ENCODE measurements around the gene RTL10.

RTL10 gene

DNA sequence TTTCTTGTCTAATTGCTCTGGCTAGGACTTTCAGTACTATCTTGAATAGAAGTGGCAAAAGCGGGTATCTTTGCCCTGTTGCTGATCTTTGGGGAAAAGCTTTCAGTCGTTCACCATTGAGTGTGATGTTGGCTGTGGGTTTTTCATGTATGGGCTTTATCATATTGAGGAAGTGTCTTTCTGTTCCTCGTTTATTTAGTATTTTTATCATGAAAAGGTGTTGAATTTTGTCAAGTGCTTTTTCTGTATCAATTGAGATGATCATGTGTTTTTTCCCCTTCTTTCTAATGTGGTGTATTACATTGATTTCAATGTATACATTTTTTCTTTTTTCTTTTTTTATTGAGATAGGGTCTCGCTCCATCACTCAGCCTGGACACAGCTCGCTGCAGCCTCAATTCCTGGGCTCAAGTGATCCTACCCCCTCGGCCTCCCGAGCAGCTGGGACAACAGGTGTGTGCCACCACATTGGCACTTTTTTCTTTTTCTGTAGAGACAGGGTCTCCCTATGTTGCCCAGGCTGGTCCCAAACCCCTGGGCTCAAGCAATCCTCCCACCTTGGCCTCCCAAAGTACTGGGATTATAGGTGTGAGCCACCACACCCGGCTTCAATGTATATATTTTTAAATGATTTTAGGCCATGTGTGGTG, 5.3 kb upstream of the RTL10 start:
- DNase-seq: no peak

GRCh38 chr22:19857382-19857781, 2.7 kb upstream of the RTL10 start:
- DNase-seq: no peak

DNA sequence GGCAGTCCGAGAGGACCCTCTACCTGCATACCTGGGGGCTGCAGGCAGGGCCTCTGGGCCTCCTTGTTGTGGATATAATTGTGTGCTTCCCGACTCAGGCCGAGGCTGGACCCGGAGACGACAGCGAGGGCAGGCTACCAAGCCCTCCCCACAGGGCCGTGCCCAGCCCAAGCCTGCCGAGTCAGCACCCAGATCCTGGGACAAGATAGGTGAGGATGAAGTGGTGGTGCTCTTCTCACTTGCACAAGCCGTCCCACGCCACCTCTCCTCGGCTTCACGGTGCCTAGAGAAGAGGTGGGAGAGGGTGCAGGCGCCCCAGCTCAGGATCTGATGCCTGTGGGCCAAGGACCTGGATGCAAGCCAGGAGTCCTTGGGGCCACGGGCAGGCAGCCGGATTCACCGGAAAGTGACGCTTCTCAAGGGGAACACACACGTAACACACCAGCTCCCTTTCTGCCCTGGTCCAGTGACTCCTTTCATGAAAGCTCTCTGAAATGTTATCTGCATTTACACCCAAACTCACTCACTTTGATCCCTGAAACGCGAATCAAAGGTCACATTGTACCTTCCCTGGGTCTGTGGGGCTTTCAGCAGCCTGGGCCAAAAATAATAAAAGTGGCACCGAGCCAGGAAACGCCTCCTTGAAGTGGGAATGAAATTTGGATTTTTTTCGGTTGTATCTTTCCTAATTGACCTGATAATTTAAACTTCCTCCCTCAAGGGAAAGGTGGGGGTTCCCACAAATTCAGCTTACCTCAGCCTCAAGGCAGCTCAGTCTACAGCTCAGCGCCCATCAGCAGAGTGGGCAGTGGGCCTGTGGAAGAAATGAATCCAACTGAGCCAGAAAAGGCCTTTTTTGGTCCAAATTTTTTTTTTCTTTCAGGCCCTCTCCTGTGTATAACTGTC, 1.1 kb upstream of the RTL10 start:
- peak; percentile 63 for DNase-seq

- peak; percentile 28 for DNase-seq
Observed at GRCh38 chr22:19853879-19854777, 546 bp downstream of the RTL10 start.

DNA sequence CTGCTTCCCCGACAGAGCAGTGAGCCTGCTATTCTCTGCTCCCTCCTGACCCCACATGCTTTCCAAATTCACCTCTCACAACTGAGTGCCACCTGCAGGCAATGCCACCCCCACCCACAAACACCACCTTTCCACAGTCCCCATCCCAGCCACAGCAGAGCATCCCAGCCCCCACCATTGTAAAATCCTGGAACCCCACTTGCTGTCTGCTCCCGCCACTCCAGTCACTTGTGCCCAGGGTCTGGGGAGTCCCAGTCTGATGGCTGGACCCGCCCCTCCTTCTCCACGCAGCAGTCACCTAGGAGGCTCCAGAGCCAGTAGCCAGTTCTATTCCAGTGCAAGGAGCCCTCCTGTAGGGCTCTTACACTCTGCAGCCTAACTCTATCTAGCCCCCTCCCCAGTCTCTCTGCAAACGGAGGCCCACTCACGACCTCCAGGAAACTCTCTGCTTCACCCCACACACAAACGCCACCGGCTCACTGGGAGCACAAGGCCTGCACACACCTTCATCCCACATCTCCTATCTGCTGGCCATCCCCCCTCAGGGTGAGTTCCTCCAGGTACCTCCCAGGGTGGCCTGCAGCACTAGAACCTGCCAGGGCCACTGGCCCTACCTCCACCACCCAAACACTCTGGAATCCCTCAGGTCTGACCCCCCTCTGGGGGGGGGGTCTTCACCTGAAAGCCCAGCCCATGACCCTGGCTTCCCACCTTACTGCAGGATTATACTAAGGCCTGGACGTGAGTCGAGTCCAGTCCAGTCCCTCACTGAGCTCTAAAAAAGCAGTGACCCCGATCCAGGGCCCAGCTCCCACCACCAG, 1.4 kb downstream of the RTL10 start:
- no peak for DNase-seq

DNA sequence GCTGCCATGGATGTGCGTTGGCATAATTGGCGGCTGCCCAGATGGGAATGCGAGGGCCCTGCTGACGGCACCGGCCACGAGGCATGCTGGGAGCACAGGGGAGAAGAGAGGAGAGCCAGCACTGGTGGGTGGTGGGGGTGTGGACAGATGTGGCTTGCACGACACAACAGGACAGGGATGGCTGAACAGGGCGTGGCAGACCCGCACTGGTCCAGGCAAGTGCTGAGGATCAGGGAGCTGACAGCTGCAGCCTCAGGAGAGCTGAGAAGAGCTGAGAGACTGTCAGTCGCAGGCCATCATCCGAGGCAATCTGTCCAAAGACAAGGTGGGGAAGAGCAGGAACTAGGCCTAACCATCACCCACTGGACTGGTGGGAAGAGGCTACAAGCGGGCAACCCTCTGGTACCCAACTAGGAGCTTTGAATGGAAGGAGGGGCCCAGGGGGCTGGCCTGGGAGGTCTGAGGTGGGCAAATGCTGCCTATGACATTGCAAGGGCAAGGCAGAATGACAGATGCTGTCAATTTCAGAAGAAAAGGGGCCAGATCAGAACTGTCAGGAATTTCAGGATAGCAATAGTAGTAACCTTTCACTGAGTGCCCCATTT, 2.4 kb downstream of the RTL10 start:
- no peak for DNase-seq

GRCh38 chr22:19851291-19852176, 3.1 kb downstream of the RTL10 start:
- no peak for DNase-seq

- DNase-seq: no peak
Observed at GRCh38 chr22:19850763-19851109, 3.9 kb downstream of the RTL10 start.

DNA sequence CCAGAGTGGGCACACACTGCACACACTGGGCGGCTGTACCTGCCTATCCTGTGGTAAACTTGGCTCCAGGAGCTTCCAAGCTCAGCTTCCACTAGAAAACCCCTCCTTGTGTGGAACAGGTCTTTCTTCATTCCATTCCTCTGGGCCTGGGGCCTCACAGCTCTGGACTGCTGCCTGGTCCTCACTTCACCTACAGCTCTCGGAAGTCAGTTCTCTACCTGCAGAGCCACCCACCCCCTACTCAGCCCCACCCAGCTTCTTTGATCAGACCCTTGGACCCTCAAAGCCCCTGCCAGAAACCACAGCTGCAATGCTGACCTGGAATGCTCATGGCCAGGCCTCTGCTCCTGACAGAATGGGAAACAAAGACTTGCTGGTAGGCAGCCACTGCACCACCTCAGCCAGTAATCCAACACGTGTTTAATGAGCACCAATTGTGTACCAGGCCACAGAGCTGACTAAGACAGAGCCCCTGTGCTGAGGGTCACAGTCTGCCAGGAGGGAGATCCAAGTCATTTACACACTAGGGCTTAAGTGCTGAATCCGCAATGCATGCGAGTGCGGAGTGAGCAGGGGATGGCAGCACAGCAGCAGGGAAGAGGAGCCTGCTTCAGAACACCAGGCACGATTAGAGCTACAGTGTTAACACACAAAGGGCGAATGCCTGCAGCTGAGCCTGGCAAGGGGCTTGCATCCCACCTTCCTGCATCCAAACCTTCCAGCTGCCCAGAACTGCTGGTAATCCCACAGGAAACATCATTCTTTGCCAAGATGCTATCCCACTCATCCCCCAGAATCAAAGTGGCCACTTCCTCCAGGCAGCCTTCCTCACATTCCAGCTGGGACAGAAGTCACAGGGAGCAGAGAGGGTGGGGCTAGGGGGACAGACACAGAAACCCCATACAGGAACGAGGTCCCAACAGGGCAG, 4.6 kb downstream of the RTL10 start:
- peak; percentile 50 for DNase-seq

DNA sequence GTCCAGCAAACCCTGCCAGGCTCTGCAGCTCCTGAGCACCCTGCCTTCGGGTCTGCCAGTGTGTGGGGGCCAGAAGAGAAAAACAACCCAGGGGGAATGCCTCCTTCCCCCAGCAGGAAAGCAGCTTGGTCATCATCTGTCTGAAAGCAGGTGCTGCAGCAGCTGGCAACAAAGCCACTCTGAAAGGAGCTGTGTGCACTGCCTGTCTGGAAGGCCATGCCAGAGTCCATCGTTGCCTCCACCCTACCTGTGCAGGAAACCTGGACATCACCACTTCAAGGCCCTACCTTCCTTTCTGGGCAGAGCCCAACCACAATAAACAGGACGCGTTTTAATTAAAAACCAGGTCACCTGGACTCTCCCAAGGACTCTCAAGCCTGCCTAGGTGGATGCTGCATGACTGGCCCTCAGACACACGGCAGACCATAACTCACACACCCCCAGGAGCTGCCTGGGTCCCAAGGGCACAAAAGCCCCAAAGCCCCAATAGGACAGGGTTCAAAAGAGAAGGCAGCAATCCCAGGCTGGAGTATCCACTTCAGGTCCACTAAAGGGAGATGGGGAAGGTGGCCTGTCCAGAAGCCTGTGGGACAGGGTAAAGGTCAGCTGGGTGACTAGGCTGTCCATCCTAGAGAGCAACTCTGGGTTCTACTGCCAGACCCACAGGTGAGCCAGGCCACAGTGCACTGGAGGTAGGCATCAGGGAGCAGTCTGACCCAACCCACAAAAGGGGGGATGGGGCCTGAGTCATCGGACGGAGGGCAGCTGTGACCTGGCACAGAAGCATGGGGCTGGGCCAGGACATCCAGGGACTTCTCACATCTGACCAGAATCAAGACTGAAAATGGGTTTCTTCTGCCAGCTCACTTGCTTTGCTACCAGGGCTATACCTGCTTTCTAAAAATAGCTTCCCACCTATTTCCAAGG, 6.1 kb downstream of the RTL10 start:
- no peak for DNase-seq

DNA sequence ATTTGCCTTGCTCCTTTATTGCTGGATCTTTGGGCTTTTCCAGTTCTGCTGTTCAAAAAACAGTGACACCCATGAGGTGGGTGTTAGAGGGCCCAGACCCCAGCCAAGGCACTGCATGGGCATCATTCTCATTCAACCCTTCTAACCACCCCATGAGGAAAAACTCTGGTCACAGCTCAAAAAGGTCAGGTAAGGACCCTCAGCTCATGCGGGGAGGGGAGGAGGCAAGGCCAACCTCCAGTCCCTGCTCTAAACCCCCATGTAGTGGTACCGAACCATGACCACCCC, 7.4 kb downstream of the RTL10 start:
- no peak for DNase-seq

DNA sequence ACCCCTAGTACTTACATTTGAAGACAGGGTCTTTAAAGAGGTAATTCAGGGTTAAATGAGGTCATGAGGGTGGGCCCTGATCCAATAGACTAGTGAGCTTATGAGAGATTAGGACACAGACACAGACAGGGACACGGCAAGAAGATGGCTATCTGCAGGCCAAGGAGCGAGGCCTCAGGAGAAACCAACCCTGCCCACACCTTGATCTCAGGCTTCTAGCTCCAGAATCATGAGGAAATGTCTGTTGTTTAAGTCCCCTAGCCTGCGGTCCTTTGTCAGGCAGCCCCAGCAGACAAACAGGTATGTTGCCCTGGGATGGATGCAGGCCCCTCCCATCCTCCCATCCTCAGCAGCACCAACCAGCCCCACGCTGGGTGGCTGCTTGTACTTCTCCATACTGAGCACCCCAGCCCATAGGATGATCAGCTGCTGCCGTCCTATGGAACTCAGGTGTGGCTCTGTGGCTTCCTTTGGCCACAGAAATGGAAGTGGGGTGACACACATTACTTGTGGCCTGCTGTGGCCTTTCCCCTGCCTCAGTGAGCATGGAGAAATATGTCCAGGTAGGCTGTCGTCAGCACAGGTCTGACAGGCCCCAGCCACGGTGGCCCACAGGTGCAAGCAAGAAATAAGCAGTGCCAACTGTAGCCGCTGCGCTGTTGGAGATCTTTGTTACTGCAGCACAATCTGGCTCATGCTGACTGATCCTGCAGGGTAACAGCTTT, 7.9 kb downstream of the RTL10 start:
- no peak for DNase-seq

GRCh38 chr22:19845054-19845722, 9.5 kb downstream of the RTL10 start:
- no peak for DNase-seq

- no peak for DNase-seq
Observed at GRCh38 chr22:19844377-19845053, 10.2 kb downstream of the RTL10 start.

DNA sequence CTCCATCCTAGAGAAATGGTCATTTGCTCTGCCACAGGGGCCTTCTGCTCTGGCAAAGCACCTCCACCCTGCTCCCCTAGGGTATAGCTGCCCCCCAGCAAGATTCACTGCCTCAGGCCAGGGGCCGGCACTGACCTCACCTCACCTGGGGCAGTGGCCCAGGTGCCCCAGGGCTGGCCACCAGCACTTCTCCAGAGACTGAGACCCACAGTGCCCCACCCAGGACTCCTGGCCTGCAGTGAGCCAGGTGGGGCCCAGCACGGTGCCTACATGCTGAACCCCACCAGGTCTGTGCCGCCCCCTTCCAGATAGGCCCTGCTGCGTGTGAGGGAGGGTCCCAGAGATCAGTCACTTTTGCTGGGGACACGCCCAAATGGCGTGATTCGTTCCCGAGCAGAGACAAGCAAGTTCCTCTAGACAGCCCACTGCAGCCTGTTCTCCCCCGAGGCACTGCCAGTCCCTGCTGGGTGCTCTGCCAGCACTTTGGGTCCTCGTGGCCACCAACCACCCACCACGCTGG, 10.8 kb downstream of the RTL10 start:
- DNase-seq: no peak

- DNase-seq: peak; percentile 27
Observed at GRCh38 chr22:19843107-19843856, 11.4 kb downstream of the RTL10 start.

Data from eye (tissue), 1 donor.